Measurements from ENCODE around the gene L2HGDH.

GRCh38 chr14:50318031-50318626 is 6.1 kb upstream of the L2HGDH start:
- TF ChIP-seq CTCF (IDR thresholded peaks at IDR 0.05; ENCODE audit: insufficient read depth, low read length) (peak; percentile 22), SPI1 (IDR thresholded peaks at IDR 0.05; ENCODE audit: borderline replicate concordance, low read depth) (no peak), POLR2AphosphoS5 (IDR thresholded peaks at IDR 0.05; ENCODE audit: low read depth) (no peak), REST (IDR thresholded peaks at IDR 0.05; ENCODE audit: insufficient replicate concordance, low read depth) (no peak), GABPA (IDR thresholded peaks at IDR 0.05; ENCODE audit: low read depth) (no peak)
